Spinal cord (tissue), 10 donors: ENCODE measurements around the gene MRPL39. TPM values are rescaled to one million over a fixed set of nuclear protein-coding genes. Genes with fewer than 3 reads are reported as not detected.

Experiments used
- DNase-seq, 6 donors: peaks; one replicate each; pipeline versions ENCODE4 v3.0.0 to v3.0.0-alpha.2; 2013 to 2015; ENCODE audit warnings: low spot score in 6 of 6, low read depth in 4 of 6
- H3K27ac ChIP-seq: one replicate; pipeline ENCODE4 v1.5.1; 2013; ENCODE audit warnings: low read depth, low read length, control low read depth
- H3K27me3 ChIP-seq: one replicate; pipeline ENCODE4 v1.6.1; 2013; ENCODE audit warnings: low read length; ENCODE audit not compliant: control insufficient read depth, insufficient read depth
- H3K36me3 ChIP-seq: one replicate; pipeline ENCODE4 v1.6.1; 2013; ENCODE audit warnings: low read length; ENCODE audit not compliant: control insufficient read depth, insufficient read depth
- H3K4me1 ChIP-seq: one replicate; pipeline ENCODE4 v1.6.1; 2013; ENCODE audit warnings: low read length; ENCODE audit not compliant: control insufficient read depth, insufficient read depth
- H3K4me3 ChIP-seq: one replicate; pipeline ENCODE4 v1.5.1; 2013; ENCODE audit warnings: low read depth, low read length, control low read depth
- H3K9me3 ChIP-seq: one replicate; pipeline ENCODE4 v1.6.1; 2013; ENCODE audit warnings: low read length; ENCODE audit not compliant: control insufficient read depth, insufficient read depth
- WGBS: methylation state at CpG from one replicate; pipeline ENCODE4 v1.1.5; 2013; ENCODE audit warnings: missing lambda C conversion rate; ENCODE audit not compliant: insufficient coverage; 5-methylcytosine and 5-hydroxymethylcytosine counted together
- polyA plus RNA-seq, 2 donors: library from polyadenylated mRNA; unstranded; fragments of 120-200 nt; gene quantifications; one replicate each; pipeline ENCODE4 v1.2.1, GENCODE V29; 2013; ENCODE audit not compliant: insufficient read length in 2 of 2
- total RNA-seq, 2 donors: library from RNA; depleted of rRNA in 1 of 2; stranded (reverse); fragments of 120-200 nt in 1 of 2; fragments of >200 nt in 1 of 2; gene quantifications; one replicate each; pipeline versions ENCODE4 v1.2.3 to v1.2.4, GENCODE V29; 2013 to 2014
- donor health status: healthy.

Gene MRPL39
- total and polyA plus RNA-seq, 4 donors = 27.7 to 47.6 (median 29.4) TPM

DNA sequence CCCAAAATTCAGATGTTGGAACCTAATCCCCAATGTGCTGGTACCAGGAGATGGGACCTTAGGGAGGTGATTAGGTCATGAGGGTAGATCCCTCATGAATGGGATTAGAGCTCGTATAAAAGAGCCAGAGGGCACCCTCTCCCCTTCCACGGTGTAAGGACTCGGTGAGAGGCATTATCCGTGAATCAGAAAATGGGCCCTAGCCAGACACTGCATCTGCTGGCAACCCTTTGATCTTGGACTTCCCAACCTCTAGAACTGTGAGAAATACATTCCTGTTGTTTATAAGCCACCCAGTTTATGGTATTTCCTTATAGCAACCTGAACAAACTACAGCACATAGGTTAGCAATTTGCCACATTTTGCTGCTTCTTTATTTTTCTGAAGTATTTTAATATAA, 17.2 kb upstream of the MRPL39 start:
- no peak overlapping the region for H3K4me3 ChIP-seq
- no peaks in the 10 kb centered on the region for H3K36me3 ChIP-seq
- DNase-seq = no peak
- WGBS = 67% methylated on average over 4 of the region's 4 CpGs
- H3K27me3 ChIP-seq = no peaks in the 10 kb centered on the region
- H3K4me1 ChIP-seq = peaks cover 3% of the 10 kb centered on the region
- no peaks in the 10 kb centered on the region for H3K9me3 ChIP-seq
- no peak overlapping the region for H3K27ac ChIP-seq

DNA sequence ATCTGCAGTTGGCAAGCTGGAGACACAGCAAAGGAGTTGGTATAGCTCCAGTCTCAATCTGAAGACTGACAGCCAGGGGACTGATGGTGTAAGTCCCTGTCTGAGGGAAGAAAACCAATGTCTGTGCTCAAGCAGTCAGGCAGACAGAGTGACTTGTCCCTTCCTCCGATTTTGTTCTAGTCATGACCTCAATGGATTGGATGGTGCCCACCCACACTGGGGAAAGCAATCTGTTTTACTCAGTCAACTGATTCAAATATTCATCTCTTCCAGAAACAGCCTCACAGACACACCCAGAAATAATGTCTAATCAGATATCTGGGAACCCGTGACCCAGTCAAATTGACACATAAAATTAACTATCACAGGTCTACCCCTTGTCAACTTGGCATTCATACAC, 11.9 kb upstream of the MRPL39 start:
- no peak overlapping the region for H3K27ac ChIP-seq
- no peaks in the 10 kb centered on the region for H3K4me1 ChIP-seq
- no peaks in the 10 kb centered on the region for H3K27me3 ChIP-seq
- DNase-seq = no peak
- no peak overlapping the region for H3K4me3 ChIP-seq
- no peaks in the 10 kb centered on the region for H3K9me3 ChIP-seq
- 79% methylated on average over 2 of the region's 2 CpGs for WGBS
- no peaks in the 10 kb centered on the region for H3K36me3 ChIP-seq

GRCh38 chr21:25615880-25616279, 8.6 kb upstream of the MRPL39 start:
- no peaks in the 10 kb centered on the region for H3K4me1 ChIP-seq

GRCh38 chr21:25614441-25614840, 7.2 kb upstream of the MRPL39 start:
- H3K9me3 ChIP-seq = no peaks in the 10 kb centered on the region

More at GRCh38 chr21:25615880-25616279, 8.6 kb upstream of the MRPL39 start:
- Histone ChIP-seq H3K27ac (no peak overlapping the region), H3K36me3 (no peaks in the 10 kb centered on the region), H3K27me3 (no peaks in the 10 kb centered on the region), H3K9me3 (no peaks in the 10 kb centered on the region), H3K4me3 (no peak overlapping the region)
- WGBS = 83% methylated on average over 1 of the region's 3 CpGs
- DNase-seq = peak in 1 of 6 donors; percentile 66

DNA sequence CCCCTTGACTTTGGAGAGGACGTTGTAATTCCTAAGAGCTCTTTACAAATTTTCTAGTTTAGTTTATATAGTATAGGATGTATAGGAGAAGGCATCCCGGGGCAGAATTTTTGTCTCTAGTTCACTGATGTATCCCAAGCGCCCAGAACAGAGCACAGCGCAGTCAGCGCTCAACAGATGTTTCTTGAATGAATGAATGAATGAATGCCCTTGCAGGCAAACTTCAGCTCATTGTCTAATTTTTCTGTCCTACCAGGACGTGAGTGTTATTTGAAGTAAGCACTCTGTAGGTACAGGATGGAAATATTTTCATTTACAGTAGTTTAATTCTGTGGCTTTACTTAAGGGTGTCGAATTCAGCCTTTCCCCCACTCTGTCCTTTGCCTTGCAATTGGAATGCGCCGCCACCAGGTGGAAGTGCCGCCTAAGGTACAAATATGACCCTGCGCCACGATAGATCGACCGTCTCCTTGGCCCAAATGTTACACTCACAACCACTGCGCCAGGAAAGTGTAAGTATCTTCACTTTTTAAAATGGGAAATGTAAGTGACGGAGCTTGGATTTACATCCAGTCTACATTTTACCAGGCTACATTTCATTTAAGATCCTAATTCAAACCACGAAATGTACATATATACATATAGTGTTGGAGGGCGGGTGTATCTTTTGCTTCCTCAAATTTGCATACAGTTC, 910 bp upstream of the MRPL39 start:
- peak; percentile 65 to 95 (median 74) for DNase-seq
- Histone ChIP-seq H3K27ac (peak overlapping the region; percentile 90), H3K27me3 (no peaks in the 10 kb centered on the region), H3K4me1 (peaks cover 3% of the 10 kb centered on the region), H3K9me3 (no peaks in the 10 kb centered on the region), H3K4me3 (peak overlapping the region; percentile 95), H3K36me3 (peaks cover 7% of the 10 kb centered on the region)
- WGBS = 0% methylated on average over 2 of the region's 18 CpGs

More at GRCh38 chr21:25614441-25614840, 7.2 kb upstream of the MRPL39 start:
- Histone ChIP-seq H3K4me3 (no peak overlapping the region), H3K4me1 (no peaks in the 10 kb centered on the region), H3K27me3 (no peaks in the 10 kb centered on the region), H3K36me3 (no peaks in the 10 kb centered on the region), H3K27ac (no peak overlapping the region)
- WGBS = no CpG with 5 or more reads among the region's 1 CpG
- DNase-seq = no peak

- no peak for DNase-seq
- Histone ChIP-seq H3K4me3 (no peak overlapping the region), H3K36me3 (peaks cover 17% of the 10 kb centered on the region), H3K4me1 (no peaks in the 10 kb centered on the region), H3K9me3 (no peaks in the 10 kb centered on the region), H3K27me3 (no peaks in the 10 kb centered on the region), H3K27ac (no peak overlapping the region)
- no CpG with 5 or more reads among the region's 1 CpG for WGBS
These were observed 17.4 kb downstream of the MRPL39 start for GRCh38 chr21:25589887-25590286.

GRCh38 chr21:25586791-25587190, 20.5 kb downstream of the MRPL39 start:
- H3K4me1 ChIP-seq = no peaks in the 10 kb centered on the region
- H3K27ac ChIP-seq = no peak overlapping the region
- peaks cover 11% of the 10 kb centered on the region for H3K36me3 ChIP-seq
- no peak overlapping the region for H3K4me3 ChIP-seq
- no peaks in the 10 kb centered on the region for H3K27me3 ChIP-seq
- no CpG with 5 or more reads among the region's 2 CpGs for WGBS
- no peaks in the 10 kb centered on the region for H3K9me3 ChIP-seq
- no peak for DNase-seq

DNA sequence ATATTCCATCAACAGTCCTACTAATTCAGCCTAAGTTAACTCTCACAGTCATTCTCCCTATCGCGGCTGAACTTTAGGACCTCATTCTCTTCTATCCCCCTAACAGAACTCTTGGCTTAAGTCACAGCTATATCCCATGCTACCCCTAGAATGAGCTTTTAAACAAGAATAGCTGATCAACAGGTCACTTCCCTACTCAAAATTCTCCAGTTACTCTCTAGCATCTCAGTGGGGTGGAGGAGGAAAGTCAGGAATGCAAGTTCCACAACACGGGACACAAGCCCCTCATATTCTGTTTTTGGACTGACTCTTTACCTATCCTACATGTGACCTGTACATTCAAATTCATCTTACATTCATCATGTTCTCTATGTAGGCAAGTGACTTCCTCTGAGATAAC, 21.0 kb downstream of the MRPL39 start:
- WGBS = 97% methylated on average over 3 of the region's 3 CpGs
- no peak overlapping the region for H3K27ac ChIP-seq
- no peak for DNase-seq
- no peak overlapping the region for H3K4me3 ChIP-seq
- H3K36me3 ChIP-seq = peaks cover 11% of the 10 kb centered on the region
- no peaks in the 10 kb centered on the region for H3K9me3 ChIP-seq
- no peaks in the 10 kb centered on the region for H3K4me1 ChIP-seq
- H3K27me3 ChIP-seq = no peaks in the 10 kb centered on the region

DNA sequence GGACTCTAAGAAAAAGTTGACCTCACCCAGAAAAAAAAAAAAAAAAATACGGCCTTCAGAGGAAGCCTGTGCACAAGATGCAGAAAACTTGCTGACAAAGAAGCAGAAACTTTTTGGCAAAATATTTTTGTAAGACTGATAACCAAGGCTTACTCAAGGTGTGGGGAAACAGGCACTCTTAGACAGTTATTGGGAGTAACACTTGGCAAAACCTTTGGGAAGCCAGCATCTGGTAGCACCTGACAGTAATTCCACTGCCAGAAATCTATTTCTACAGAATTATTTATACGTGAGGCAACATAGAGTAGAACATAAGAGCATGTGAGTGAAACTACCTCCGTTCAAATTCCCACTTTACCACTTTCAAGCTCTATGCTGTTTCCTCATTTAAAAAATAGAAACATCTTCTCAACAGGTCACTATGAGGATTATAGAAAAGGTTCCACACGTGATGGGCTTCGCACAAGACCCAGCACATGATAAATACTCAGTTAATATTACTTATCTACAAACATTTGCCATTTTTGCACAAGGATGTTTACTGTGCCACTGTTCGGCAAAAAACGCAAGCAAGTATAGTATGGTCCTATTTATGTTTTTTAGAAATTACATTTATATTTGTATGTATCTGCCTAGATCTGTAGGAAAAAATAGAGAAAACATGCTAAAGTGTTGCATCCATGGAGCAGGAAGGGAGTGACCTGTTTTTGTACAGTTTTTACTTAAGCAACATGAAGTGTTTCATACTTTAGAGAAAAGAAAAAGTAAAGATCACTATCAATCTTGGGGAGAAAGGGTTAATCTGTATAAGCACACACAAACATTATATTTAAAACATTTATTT, 22.2 kb downstream of the MRPL39 start:
- no peak for DNase-seq
- WGBS = 83% methylated on average over 1 of the region's 7 CpGs
- peaks cover 11% of the 10 kb centered on the region for H3K36me3 ChIP-seq

More for the DNA sequence above, 22.2 kb downstream of the MRPL39 start:
- Histone ChIP-seq H3K9me3 (no peaks in the 10 kb centered on the region), H3K4me1 (no peaks in the 10 kb centered on the region), H3K4me3 (no peak overlapping the region), H3K27me3 (no peaks in the 10 kb centered on the region), H3K27ac (no peak overlapping the region)
